ENCODE data around the gene CYB561A3. TPM values are rescaled to one million over a fixed set of nuclear protein-coding genes. Genes with fewer than 3 reads are reported as not detected.

CYB561A3 gene
- total and polyA plus RNA-seq, 2 of the 13 experiments (the other 11 are each of a cell fraction or from before 2014, with no cell fraction given) = 11.4 to 14.9 TPM

GRCh38 chr11:61361741-61362541 is at the start of gene CYB561A3, which contains the start of gene TMEM138 (continued):
- TF ChIP-seq EEA1 (CRISPR knock-in tag; IDR thresholded peaks at IDR 0.05; ENCODE audit: borderline replicate concordance) (0 out of 2 replicates have a peak, but pooled peaks have one; percentile 14), ZNF780A (CRISPR knock-in tag; IDR thresholded peaks at IDR 0.05) (0 out of 2 replicates have a peak, but pooled peaks have one; percentile 13), ZNF329 (CRISPR knock-in tag; IDR thresholded peaks at IDR 0.05; ENCODE audit: low read depth) (no peak), ZNF367 (CRISPR knock-in tag; IDR thresholded peaks at IDR 0.05; ENCODE audit: borderline replicate concordance) (no peak), REPIN1 (CRISPR knock-in tag; IDR thresholded peaks at IDR 0.05; ENCODE audit: borderline replicate concordance, low read depth) (no peak), BRCA1 (CRISPR knock-in tag; IDR thresholded peaks at IDR 0.05) (no peak), TGIF2 (CRISPR knock-in tag; IDR thresholded peaks at IDR 0.05) (no peak; the same call in 1 of the 2 replicates), HNRNPUL1 (IDR thresholded peaks at IDR 0.05; ENCODE audit: low read depth, low read length) (no peak), ATF1 (CRISPR knock-in tag; IDR thresholded peaks at IDR 0.05) (0 out of 2 replicates have a peak, but pooled peaks have one; percentile 28), ZNF737 (CRISPR knock-in tag; IDR thresholded peaks at IDR 0.05; ENCODE audit: borderline replicate concordance) (no peak; the same call in 1 of the 2 replicates), ZNF335 (CRISPR knock-in tag; IDR thresholded peaks at IDR 0.05) (peak; percentile 74; the same call in 1 of the 2 replicates), NRL (CRISPR knock-in tag; IDR thresholded peaks at IDR 0.05; ENCODE audit: borderline replicate concordance) (peak; percentile 46; the same call in 1 of the 2 replicates), MLX (CRISPR knock-in tag; IDR thresholded peaks at IDR 0.05) (peak; percentile 9; the same call in 1 of the 2 replicates), RCOR2 (CRISPR knock-in tag; IDR thresholded peaks at IDR 0.05) (no peak), ZNF777 (CRISPR knock-in tag; IDR thresholded peaks at IDR 0.05) (no peak), ZNF512 (CRISPR knock-in tag; IDR thresholded peaks at IDR 0.05) (no peak), ZNF570 (CRISPR knock-in tag; IDR thresholded peaks at IDR 0.05; ENCODE audit: borderline replicate concordance) (no peak), ZBTB42 (CRISPR knock-in tag; IDR thresholded peaks at IDR 0.05) (no peak), ZNF343 (CRISPR knock-in tag; IDR thresholded peaks at IDR 0.05) (peak; percentile 85; the same call in 1 of the 2 replicates), ELF1 (CRISPR knock-in tag; IDR thresholded peaks at IDR 0.05) (peak; percentile 84), SMARCC2 (IDR thresholded peaks at IDR 0.05) (no peak)
- TF ChIP-seq, protein P1, sequence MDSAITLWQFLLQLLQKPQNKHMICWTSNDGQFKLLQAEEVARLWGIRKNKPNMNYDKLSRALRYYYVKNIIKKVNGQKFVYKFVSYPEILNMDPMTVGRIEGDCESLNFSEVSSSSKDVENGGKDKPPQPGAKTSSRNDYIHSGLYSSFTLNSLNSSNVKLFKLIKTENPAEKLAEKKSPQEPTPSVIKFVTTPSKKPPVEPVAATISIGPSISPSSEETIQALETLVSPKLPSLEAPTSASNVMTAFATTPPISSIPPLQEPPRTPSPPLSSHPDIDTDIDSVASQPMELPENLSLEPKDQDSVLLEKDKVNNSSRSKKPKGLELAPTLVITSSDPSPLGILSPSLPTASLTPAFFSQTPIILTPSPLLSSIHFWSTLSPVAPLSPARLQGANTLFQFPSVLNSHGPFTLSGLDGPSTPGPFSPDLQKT (CRISPR knock-in tag; IDR thresholded peaks at IDR 0.05; ENCODE audit: borderline replicate concordance) = no peak
- TF ChIP-seq, protein P2, sequence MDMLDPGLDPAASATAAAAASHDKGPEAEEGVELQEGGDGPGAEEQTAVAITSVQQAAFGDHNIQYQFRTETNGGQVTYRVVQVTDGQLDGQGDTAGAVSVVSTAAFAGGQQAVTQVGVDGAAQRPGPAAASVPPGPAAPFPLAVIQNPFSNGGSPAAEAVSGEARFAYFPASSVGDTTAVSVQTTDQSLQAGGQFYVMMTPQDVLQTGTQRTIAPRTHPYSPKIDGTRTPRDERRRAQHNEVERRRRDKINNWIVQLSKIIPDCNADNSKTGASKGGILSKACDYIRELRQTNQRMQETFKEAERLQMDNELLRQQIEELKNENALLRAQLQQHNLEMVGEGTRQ (IDR thresholded peaks at IDR 0.05; ENCODE audit: low read depth, low read length) = no peak
- TF ChIP-seq, protein P2 (CRISPR knock-in tag; IDR thresholded peaks at IDR 0.05; ENCODE audit: borderline replicate concordance) = no peak
- TF ChIP-seq, protein P3, sequence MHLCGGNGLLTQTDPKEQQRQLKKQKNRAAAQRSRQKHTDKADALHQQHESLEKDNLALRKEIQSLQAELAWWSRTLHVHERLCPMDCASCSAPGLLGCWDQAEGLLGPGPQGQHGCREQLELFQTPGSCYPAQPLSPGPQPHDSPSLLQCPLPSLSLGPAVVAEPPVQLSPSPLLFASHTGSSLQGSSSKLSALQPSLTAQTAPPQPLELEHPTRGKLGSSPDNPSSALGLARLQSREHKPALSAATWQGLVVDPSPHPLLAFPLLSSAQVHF (CRISPR knock-in tag; IDR thresholded peaks at IDR 0.05) = no peak

Measured in HepG2 (cell line).